Adrenal gland (tissue), 5 donors: ENCODE results near the gene NCEH1.

Experiments used
- POLR2A ChIP-seq, 2 donors: fragments of 450-650 bp; IDR thresholded peaks; one replicate each; pipeline ENCODE4 v1.6.1; 2017; ENCODE audit warnings: antibody characterized with exemption in 2 of 2, mild to moderate bottlenecking in 2 of 2, moderate library complexity in 1 of 2
- TF ChIP-seq, protein P1 (sequence below), 6 experiments: fragments of 450-650 bp in 4 of 6; fragments of 200-600 bp in 2 of 6; sonication (generic) in 1 of 6; IDR thresholded peaks; 1 replicate in 5 of 6; 2 replicates in 1 of 6; pipeline versions ENCODE4 v1.5.1 to v1.8.0; 2016 to 2021; ENCODE audit warnings: antibody characterized with exemption in 6 of 6, mild to moderate bottlenecking in 2 of 6, moderate library complexity in 1 of 6
- donor health status: DM: no; HTN: no; CAD: no.

- TF ChIP-seq, protein P1, sequence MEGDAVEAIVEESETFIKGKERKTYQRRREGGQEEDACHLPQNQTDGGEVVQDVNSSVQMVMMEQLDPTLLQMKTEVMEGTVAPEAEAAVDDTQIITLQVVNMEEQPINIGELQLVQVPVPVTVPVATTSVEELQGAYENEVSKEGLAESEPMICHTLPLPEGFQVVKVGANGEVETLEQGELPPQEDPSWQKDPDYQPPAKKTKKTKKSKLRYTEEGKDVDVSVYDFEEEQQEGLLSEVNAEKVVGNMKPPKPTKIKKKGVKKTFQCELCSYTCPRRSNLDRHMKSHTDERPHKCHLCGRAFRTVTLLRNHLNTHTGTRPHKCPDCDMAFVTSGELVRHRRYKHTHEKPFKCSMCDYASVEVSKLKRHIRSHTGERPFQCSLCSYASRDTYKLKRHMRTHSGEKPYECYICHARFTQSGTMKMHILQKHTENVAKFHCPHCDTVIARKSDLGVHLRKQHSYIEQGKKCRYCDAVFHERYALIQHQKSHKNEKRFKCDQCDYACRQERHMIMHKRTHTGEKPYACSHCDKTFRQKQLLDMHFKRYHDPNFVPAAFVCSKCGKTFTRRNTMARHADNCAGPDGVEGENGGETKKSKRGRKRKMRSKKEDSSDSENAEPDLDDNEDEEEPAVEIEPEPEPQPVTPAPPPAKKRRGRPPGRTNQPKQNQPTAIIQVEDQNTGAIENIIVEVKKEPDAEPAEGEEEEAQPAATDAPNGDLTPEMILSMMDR (IDR thresholded peaks at IDR 0.05), result no peak
- no peak for TF ChIP-seq POLR2A (IDR thresholded peaks at IDR 0.05)
These were observed 15.5 kb upstream of the NCEH1 start for GRCh38 chr3:172726380-172726779.
